ENCODE data around the gene SPECC1. TPM values are rescaled to one million over a fixed set of nuclear protein-coding genes. Genes with fewer than 3 reads are reported as not detected.

The SPECC1 gene
- total RNA-seq, 1 donor from 2014 or later, result 76.4 TPM

- TF ChIP-seq, protein P1, sequence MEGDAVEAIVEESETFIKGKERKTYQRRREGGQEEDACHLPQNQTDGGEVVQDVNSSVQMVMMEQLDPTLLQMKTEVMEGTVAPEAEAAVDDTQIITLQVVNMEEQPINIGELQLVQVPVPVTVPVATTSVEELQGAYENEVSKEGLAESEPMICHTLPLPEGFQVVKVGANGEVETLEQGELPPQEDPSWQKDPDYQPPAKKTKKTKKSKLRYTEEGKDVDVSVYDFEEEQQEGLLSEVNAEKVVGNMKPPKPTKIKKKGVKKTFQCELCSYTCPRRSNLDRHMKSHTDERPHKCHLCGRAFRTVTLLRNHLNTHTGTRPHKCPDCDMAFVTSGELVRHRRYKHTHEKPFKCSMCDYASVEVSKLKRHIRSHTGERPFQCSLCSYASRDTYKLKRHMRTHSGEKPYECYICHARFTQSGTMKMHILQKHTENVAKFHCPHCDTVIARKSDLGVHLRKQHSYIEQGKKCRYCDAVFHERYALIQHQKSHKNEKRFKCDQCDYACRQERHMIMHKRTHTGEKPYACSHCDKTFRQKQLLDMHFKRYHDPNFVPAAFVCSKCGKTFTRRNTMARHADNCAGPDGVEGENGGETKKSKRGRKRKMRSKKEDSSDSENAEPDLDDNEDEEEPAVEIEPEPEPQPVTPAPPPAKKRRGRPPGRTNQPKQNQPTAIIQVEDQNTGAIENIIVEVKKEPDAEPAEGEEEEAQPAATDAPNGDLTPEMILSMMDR (IDR thresholded peaks at IDR 0.05), result no peak
- intact Hi-C loops (cut with DNase I), result no loop called here
- no peak for DNase-seq (ENCODE audit: low spot score in 2 of 2)
- H3K27ac ChIP-seq, result no peak overlapping the region
- peaks cover 22 to 38% of the 10 kb centered on the region in 2 donors for H3K36me3 ChIP-seq
- H3K27me3 ChIP-seq, result no peaks in the 10 kb centered on the region
- H3K4me3 ChIP-seq, result no peak overlapping the region
- no peaks in the 10 kb centered on the region for H3K9me3 ChIP-seq
- H3K4me1 ChIP-seq, result no peaks in the 10 kb centered on the region
Measured at GRCh38 chr17:20243524-20243923, 234.4 kb downstream of the SPECC1 start.

DNA sequence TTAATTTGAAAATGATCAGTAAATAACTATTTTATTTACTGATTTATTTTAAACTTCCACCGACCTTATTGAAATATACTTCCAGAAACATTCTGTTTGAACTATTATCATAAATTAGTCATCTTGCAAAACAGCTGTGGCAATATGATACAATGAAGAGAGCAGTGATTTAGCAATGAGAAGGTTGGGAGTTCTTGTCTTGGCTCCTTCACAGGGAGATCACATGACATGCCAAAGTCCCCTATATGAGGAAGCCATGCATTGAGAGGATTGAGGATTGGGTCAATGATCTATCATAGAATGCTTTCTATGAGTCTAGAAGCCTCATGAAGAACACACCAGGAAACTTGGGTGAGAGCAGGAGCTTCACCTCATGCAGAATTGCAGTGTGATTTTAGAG is 235.5 kb downstream of the SPECC1 start:
- intact Hi-C loops (cut with DNase I), result no loop called here

DNA sequence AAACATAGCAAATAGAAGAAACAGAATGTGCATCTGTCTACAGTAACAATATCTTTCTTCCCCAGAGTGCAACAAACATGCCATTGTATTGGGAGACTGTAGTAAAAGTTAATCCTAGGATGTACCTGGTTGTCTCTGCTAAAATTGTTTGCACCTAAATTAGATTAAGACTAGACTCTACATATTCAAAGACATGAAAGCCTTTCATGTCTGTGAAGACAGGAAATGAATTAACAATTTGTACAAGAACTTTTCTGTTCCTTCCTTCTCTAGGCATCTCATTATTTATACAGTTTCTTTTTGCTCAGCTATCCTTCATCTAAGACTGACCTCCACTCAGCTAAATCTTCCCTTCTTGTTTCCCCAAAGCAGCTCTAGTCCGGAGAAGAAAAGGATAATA is 237.5 kb downstream of the SPECC1 start:
- no peak overlapping the region for H3K27ac ChIP-seq

More for the DNA sequence above, 235.5 kb downstream of the SPECC1 start:
- TF ChIP-seq, protein P1 (IDR thresholded peaks at IDR 0.05), result no peak
- Histone ChIP-seq H3K4me1 (no peaks in the 10 kb centered on the region), H3K27ac (no peak overlapping the region), H3K27me3 (no peaks in the 10 kb centered on the region), H3K4me3 (no peak overlapping the region), H3K36me3 (peaks cover 22 to 45% of the 10 kb centered on the region in 2 donors), H3K9me3 (no peaks in the 10 kb centered on the region)
- DNase-seq (ENCODE audit: low spot score in 2 of 2), result no peak

DNA sequence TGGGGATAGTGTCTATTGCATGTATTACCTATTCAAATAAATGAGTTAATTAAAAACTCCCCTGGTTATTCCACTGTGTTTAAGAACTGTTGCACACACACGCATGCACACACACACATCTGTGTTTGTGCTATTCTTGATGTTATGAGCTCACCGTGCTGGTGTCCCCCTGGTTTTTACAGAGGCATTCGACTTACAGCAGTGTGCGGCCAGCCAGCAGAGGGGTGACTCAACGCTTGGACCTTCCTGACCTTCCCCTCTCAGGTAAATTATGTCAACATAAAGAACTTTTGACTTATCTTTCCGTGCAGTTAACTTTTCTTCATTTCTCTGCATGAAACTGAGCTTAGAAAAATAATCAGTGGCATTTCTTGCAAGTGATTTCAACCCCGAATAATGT is 244.2 kb downstream of the SPECC1 start:
- H3K36me3 ChIP-seq, result peaks cover 22 to 38% of the 10 kb centered on the region in 2 donors
- no peaks in the 10 kb centered on the region for H3K9me3 ChIP-seq
- DNase-seq (ENCODE audit: low spot score in 2 of 2), result no peak
- H3K27me3 ChIP-seq, result no peaks in the 10 kb centered on the region
- no peak overlapping the region for H3K4me3 ChIP-seq
- intact Hi-C loops (cut with DNase I), result no loop called here
- no peak overlapping the region for H3K27ac ChIP-seq
- H3K4me1 ChIP-seq, result no peaks in the 10 kb centered on the region
- TF ChIP-seq, protein P1 (IDR thresholded peaks at IDR 0.05), result no peak

More for the DNA sequence above, 237.5 kb downstream of the SPECC1 start:
- DNase-seq (ENCODE audit: low spot score in 2 of 2), result no peak
- Histone ChIP-seq H3K4me1 (no peaks in the 10 kb centered on the region), H3K27me3 (no peaks in the 10 kb centered on the region), H3K4me3 (no peak overlapping the region), H3K36me3 (peaks cover 23 to 52% of the 10 kb centered on the region in 2 donors), H3K9me3 (no peaks in the 10 kb centered on the region)
- TF ChIP-seq, protein P1 (IDR thresholded peaks at IDR 0.05), result no peak
- intact Hi-C loops (cut with DNase I), result no loop called here

DNA sequence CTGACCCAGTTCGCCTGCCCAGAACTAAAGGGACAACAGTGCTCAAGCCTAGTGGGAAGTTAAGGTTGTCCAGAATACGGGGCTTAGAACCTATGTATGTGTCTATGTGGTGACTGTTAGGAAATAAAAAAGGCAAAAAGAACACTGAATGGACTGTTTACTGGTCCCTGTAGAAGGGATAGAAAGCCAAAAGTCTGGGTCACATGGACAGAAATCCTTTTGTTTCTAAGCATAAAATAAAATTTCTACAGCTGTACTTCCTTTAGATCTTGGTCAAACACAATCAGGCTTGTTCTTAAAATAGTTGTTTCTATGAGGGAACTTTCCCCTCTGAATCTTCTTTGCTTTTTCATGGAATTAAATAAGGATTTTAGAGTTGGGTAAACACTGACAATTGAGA is 245.4 kb downstream of the SPECC1 start:
- TF ChIP-seq, protein P1 (IDR thresholded peaks at IDR 0.05), result no peak
- Histone ChIP-seq H3K27me3 (no peaks in the 10 kb centered on the region), H3K4me3 (no peak overlapping the region), H3K9me3 (no peaks in the 10 kb centered on the region), H3K27ac (peak overlapping the region; percentile 14 to 36), H3K36me3 (peaks cover 22 to 38% of the 10 kb centered on the region in 2 donors), H3K4me1 (no peaks in the 10 kb centered on the region)
- intact Hi-C loops (cut with DNase I), result no loop called here
- DNase-seq (ENCODE audit: low spot score in 2 of 2), result no peak

GRCh38 chr17:20256144-20256543 is 247.0 kb downstream of the SPECC1 start:
- no peak overlapping the region for H3K27ac ChIP-seq
- H3K9me3 ChIP-seq, result no peaks in the 10 kb centered on the region
- H3K27me3 ChIP-seq, result no peaks in the 10 kb centered on the region
- peaks cover 23 to 42% of the 10 kb centered on the region in 2 donors for H3K36me3 ChIP-seq
- H3K4me3 ChIP-seq, result no peak overlapping the region
- DNase-seq (ENCODE audit: low spot score in 2 of 2), result no peak
- TF ChIP-seq, protein P1 (IDR thresholded peaks at IDR 0.05), result no peak
- no peaks in the 10 kb centered on the region for H3K4me1 ChIP-seq
- intact Hi-C loops (cut with DNase I), result no loop called here

Data from ascending aorta (tissue), 2 donors.